ENCODE data around the gene SCAMP4.
A peak's percentile ranks its signal among the peaks of the same experiment; 100 is the strongest.

Gene SCAMP4

GRCh38 chr19:1938071-1938470, 32.9 kb downstream of the SCAMP4 start:
- no peak for DNase-seq (ENCODE audit: low read depth in 2 of 2)

DNA sequence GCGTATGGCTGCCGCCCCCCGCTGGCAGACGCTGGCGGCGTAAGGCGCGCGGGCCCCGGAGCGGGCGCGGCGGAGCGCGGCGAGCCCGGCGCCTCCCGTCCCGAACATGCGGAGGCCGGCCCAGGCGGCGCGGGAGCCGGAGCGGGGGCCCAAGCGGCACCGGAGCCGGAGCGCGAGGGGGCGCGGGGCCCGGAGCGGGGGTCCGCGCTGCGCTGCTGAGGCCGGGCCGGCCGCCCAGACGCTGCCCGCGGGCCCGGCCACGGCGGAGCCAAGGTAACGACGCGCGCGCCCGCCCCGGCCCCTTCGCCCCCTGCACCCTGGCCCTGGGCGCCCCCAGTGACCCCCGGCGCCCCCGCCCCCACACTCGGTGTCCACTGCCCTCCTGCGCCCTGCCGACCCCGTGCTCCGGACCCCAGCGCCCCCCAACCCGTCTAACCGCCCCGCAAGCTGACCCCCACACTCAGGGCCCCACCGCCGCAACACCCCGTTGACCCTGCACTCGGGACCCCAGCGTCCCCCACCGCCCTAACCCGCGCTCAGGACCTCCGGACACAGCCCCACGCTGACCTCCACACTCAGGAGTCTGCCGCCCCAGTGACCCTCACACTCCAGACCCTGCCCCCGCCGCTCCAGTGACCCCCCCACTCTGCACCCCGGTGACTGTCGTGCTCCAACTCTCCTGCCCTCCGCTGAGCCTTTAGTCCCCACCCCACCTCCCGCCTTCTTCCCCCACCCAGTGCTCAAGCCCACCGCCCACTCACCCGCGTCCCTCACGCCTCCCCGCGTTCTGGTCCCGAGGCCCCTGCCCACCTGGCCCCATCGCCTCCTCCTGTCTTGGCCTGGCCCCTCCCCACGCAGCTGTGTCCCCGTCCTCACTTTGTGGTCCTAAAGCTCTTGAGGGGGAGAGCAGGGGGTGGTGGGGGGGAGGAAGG, 36.2 kb downstream of the SCAMP4 start, which contains the start of gene CSNK1G2:
TSS of gene CSNK1G2 (plus strand) at position 27 of the 932 bp plus-strand sequence. CDS start 28,601 bp downstream, outside the sequence.
- DNase-seq (ENCODE audit: low read depth in 2 of 2), result no peak

- DNase-seq (ENCODE audit: low read depth in 2 of 2), result peak; percentile 53 to 61
Observed at GRCh38 chr19:1942078-1942933, 37.1 kb downstream of the SCAMP4 start.

DNA sequence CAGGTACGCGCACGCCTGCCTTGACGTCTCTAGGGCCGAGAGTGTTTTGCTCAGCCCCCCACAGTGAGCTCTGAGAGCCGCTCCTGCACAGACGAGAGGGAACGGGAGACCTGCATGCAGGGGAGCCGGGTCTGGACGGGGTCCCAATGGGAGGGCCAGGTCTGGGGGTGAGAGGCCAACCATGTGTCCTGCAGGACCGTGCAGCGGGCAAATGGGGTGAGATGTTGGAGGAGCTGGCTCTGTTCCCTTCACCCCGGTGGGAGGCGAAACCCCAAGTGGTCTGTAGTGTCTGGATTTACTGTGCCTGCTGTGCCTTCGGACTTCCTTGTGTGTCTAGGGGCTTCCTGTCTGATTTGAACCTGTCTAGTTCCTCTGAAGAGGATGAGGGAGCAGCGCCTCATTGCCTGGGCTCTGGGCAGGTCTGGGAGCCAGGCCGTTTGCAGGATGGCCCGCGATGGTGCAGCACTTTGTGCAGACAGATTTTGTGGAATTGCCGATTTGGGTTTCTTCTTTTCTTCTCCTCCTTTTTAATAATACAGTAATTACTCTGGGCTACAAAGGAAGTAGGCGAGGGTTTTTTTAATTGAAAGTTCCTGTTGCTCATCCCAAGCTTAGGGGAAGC, 37.8 kb downstream of the SCAMP4 start:
- no peak for DNase-seq (ENCODE audit: low read depth in 2 of 2)

DNA sequence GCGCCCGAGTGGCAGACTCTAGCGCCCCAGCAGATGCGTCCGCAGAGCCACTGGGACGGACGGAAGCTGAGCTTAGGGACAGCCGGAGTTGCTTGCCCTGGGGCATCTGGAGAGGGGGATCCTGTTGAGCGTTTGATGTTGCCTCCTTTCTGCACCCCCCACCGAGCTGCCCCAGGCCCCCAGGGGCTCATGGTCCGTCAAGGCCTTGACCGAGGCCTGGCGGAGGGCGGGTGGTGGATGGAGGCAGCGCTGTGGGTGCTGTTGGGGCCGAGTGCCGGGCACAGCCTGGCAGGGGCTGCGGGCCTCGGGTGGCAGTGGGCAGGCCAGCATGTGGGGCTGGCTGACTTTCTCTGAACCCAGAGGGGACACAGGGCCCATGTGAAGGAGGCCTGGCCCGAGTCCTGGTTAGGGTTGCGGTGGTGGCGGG, 38.5 kb downstream of the SCAMP4 start:
- no peak for DNase-seq (ENCODE audit: low read depth in 2 of 2)

DNA sequence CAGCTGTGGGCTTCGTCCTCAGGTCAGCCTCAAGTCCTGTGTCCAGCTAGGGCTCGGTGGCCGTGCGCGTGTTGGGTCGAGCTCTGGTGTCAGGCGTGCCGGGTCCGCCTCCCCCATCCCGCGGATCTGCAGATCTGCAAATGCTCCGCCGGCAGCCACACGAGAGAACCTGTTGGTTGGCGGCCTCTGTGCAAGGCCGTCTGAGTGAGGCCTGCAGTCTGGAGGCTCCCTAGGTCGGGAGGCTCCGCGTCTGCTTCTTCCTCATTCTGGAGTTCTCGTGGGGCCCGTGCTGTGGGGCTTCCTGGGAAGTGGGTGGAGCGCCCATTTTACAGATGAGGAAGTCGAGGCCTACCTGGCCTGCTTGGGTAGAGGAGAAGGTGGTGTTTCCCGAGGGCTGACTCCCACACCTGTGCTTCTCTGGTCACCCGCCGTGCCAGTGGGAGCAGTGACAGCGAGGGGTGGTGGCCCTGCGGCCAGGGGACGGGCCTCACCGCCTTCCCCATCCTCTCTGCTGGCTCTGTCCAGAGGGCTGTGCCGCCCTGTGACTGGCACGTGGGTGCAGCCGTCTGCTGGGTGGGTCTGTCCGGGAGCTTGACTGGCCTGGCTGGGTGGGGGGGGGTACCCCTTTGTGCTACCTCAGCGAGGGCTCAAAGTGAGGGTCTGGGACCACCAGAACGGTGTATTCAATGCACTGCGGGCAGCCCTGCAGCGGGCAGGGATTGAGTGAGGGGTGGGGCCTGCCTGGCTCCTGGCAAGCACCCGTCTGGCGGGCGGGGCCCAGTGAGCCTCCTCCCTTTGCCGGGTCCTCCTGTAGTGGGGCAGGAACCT, 39.1 kb downstream of the SCAMP4 start:
- no peak for DNase-seq (ENCODE audit: low read depth in 2 of 2)

- no peak for DNase-seq (ENCODE audit: low read depth in 2 of 2)
Observed at GRCh38 chr19:1944916-1945561, 39.8 kb downstream of the SCAMP4 start.

DNA sequence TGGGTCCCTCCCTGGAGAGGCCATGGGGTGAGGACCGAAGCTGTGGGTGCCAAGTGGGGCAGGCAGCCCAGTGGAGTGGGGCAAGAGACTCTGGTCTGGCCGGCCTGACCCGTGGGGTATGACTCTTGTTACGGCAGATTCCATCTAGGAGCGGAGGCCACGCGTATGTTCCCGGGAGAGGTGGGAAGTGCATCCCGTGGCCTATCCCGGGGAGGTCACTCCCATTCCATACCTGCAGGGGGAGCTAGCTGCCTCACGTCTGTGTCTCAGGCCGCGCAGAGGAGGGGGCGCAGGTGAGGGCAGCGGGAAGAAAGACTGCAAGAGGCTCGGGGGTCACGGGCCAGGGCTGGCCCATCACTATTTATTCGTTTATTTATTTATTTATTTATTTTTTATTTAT, 40.7 kb downstream of the SCAMP4 start:
- DNase-seq (ENCODE audit: low read depth in 2 of 2), result no peak

- DNase-seq (ENCODE audit: low read depth in 2 of 2), result no peak
Observed at GRCh38 chr19:1947651-1948209, 42.5 kb downstream of the SCAMP4 start.

- no peak for DNase-seq (ENCODE audit: low read depth in 2 of 2)
Observed at GRCh38 chr19:1949304-1950101, 44.3 kb downstream of the SCAMP4 start.

- DNase-seq (ENCODE audit: low read depth in 2 of 2), result no peak
Observed at GRCh38 chr19:1950640-1951039, 45.4 kb downstream of the SCAMP4 start.

DNA sequence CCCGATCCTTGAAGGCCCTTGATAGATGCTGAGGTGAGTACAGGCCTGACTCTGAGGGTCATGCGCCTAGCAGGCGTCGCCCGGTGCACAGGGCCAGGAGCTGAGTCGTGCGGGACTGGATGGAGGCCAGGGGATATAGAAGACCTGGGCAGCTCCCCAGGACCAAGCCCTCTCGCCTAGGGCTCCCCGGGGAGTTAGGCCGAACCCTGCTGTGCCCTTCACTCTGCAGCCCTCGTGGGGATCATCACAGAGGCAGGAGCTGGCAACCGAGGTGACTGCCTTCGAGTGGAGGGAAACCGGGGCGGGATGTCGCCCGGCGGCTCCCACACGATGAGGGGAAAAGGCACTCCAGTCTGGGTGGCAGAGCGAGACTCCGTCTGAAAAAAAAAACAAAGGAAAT, 47.4 kb downstream of the SCAMP4 start:
- no peak for DNase-seq (ENCODE audit: low read depth in 2 of 2)

DNA sequence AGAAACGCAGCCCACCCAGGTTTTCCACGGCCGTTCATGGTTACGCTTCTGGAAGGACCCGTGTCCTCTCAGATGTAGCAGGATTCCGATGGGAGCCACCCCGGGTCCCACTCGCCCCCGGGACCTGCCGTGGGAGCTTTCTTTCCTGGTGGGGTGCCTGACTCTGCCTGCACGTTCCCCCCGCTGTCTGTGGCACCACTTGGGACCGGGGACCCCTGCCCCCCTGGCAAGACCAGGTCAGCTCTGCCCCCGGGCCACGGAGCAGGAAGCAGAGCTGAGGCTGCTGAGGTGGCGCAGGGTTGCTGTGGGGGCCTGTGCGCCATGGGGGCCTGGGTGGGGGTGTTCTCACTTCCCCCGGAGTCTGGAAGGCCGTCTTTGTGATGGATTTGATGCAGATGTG, 47.8 kb downstream of the SCAMP4 start:
- DNase-seq (ENCODE audit: low read depth in 2 of 2), result no peak

DNA sequence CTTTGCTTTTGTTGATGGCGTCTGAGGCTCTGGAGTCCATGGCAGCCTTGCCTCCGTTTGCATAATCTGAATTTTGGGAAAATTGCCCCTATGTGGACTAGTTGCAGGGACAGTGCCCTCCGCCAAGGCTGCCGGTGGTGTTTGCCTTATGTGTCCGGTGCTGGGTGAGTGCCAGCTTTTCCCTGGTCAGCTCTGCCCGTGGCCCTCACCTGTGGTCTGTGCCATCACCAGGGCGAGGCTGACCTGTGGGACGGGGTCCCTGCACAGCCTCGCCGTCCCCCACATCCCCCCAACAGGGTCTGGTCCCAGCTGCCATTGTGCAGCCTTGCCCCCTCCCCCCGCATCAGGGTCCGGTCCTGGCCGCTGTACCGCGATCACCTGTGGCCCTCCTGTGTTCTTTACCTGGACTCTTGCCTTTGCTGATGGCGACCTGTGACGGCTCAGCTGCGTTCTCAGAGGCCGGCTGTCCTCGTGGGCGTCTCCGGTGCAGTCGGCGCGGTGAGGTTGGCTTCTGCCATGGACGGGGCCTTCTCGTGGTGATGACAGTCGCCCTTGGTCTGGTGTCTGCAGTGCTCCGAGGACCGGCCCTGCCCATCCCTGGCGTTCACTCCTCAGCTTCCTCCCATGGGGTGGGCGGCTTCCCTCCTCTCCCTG, 48.4 kb downstream of the SCAMP4 start:
- no peak for DNase-seq (ENCODE audit: low read depth in 2 of 2)

DNA sequence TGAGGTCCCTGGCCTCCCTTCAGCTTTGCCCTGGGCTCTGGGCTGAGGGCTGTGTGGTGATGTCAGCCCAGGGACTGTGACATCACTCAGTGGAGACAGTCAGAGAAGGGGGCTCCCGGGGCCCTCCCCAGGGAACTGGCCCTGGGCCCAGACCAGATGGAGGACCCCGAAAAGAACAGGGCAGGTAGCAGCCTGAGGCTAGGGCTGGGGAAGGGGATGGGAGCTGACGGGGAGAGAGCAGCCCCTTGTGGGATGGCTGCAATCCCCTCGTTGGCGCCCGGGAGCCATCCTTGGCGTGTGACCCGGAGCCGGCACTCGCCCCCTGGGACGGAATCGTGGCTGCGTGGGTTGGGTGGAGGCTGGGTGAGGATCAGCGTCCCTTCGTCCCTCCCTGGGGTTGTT, 49.3 kb downstream of the SCAMP4 start:
- no peak for DNase-seq (ENCODE audit: low read depth in 2 of 2)

GRCh38 chr19:1955171-1956121, 50.2 kb downstream of the SCAMP4 start:
- DNase-seq (ENCODE audit: low read depth in 2 of 2), result no peak

DNA sequence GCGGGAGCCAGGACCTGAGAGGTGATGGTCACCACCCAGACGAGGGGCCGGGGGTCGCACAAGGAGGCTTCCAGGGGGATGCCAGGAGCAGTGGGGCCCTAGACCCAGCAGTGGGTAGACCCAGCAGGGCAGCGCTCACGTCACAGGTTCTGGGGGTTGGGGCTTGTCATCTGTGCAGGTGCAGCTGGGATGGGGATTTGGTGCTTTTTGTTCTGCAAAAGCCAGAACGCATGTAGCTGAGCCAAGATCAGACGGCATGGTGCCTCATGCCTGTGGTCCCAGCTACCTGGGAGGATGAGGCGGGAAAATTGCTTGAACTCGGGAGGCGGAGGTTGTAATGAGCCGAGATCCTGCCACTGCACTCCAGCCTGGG, 50.9 kb downstream of the SCAMP4 start:
- DNase-seq (ENCODE audit: low read depth in 2 of 2), result no peak
